H1 (cell line): ENCODE results near the gene SSX2IP.

Source experiments
- POLR2A ChIP-seq, 2 experiments: IDR thresholded peaks; 1 replicate in 1 of 2; 2 replicates in 1 of 2; pipeline ENCODE4 v1.6.1; 2011; ENCODE audit warnings: low read depth in 2 of 2, low read length in 2 of 2, mild to moderate bottlenecking in 2 of 2; ENCODE audit errors: control extremely low read depth in 1 of 2
- RAD21 ChIP-seq, 2 experiments: IDR thresholded peaks in 1 of 2; conservative IDR thresholded peaks in 1 of 2; 2 replicates each; pipeline ENCODE4 v1.6.1; 2011; ENCODE audit warnings: low read depth in 2 of 2, low read length in 2 of 2, improper control_type of control experiment in 1 of 2, inconsistent platforms in 1 of 2, mild to moderate bottlenecking in 1 of 2, moderate library complexity in 1 of 2
- RFX5 ChIP-seq: IDR thresholded peaks from 2 replicates; pipeline ENCODE4 v1.6.1; 2011; ENCODE audit warnings: low read depth, low read length, improper control_type of control experiment, borderline replicate concordance
- SIN3A ChIP-seq, 2 experiments: IDR thresholded peaks in 1 of 2; conservative IDR thresholded peaks in 1 of 2; 2 replicates each; pipeline ENCODE4 v1.6.1; 2011 to 2012; ENCODE audit warnings: low read length in 2 of 2, improper control_type of control experiment in 1 of 2, low read depth in 1 of 2, mild to moderate bottlenecking in 1 of 2
- TF ChIP-seq, protein P1 (sequence below), 3 experiments: IDR thresholded peaks; 1 replicate in 2 of 3; 2 replicates in 1 of 3; pipeline versions ENCODE4 v1.5.1 to v1.6.1; 2011; ENCODE audit warnings: low read length in 3 of 3, mild to moderate bottlenecking in 3 of 3, inconsistent platforms in 2 of 3, low read depth in 1 of 3, moderate library complexity in 1 of 3; ENCODE audit not compliant: insufficient read depth in 1 of 3; ENCODE audit errors: control extremely low read depth in 1 of 3

DNA sequence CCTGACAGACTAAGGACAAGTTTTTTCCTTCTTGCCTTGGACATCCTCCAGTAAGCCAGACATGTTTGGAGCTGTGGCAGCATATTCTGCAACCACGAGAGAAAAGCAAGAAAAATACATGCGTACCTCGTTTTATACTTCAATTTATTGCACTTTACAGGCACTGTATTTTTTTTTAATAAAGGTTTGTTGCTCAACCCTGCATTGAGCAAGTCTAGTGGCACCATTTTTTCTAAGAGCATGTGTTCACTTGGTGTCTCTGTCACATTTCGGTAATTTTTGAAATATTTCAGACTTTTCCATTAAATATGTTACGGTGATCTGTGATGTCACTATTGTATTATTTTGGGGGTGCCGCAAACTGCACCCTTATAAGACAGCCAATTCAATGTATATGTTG is 2.1 kb upstream of the SSX2IP start:
- no peak for TF ChIP-seq SIN3A (conservative IDR thresholded peaks at IDR 0.05 in 1 of 2, IDR thresholded peaks at IDR 0.05 in 1 of 2; ENCODE audit: low read depth in 1 of 2, low read length in 2 of 2)
- TF ChIP-seq, protein P1, sequence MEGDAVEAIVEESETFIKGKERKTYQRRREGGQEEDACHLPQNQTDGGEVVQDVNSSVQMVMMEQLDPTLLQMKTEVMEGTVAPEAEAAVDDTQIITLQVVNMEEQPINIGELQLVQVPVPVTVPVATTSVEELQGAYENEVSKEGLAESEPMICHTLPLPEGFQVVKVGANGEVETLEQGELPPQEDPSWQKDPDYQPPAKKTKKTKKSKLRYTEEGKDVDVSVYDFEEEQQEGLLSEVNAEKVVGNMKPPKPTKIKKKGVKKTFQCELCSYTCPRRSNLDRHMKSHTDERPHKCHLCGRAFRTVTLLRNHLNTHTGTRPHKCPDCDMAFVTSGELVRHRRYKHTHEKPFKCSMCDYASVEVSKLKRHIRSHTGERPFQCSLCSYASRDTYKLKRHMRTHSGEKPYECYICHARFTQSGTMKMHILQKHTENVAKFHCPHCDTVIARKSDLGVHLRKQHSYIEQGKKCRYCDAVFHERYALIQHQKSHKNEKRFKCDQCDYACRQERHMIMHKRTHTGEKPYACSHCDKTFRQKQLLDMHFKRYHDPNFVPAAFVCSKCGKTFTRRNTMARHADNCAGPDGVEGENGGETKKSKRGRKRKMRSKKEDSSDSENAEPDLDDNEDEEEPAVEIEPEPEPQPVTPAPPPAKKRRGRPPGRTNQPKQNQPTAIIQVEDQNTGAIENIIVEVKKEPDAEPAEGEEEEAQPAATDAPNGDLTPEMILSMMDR (IDR thresholded peaks at IDR 0.05; ENCODE audit: control extremely low read depth in 1 of 3, insufficient read depth in 1 of 3, low read depth in 1 of 3, low read length in 3 of 3), result no peak
- TF ChIP-seq RFX5, result no peak
- TF ChIP-seq RAD21 (IDR thresholded peaks at IDR 0.05 in 1 of 2, conservative IDR thresholded peaks at IDR 0.05 in 1 of 2; ENCODE audit: low read depth in 2 of 2, low read length in 2 of 2), result no peak
- TF ChIP-seq POLR2A (IDR thresholded peaks at IDR 0.05; ENCODE audit: control extremely low read depth in 1 of 2, low read depth in 2 of 2, low read length in 2 of 2), result no peak
